Measurements from ENCODE around the gene RBM15. TPM values are rescaled to one million over a fixed set of nuclear protein-coding genes. Genes with fewer than 3 reads are reported as not detected.

Gene RBM15
- total RNA-seq, 1 donor from 2014 or later = 36.0 TPM

DNA sequence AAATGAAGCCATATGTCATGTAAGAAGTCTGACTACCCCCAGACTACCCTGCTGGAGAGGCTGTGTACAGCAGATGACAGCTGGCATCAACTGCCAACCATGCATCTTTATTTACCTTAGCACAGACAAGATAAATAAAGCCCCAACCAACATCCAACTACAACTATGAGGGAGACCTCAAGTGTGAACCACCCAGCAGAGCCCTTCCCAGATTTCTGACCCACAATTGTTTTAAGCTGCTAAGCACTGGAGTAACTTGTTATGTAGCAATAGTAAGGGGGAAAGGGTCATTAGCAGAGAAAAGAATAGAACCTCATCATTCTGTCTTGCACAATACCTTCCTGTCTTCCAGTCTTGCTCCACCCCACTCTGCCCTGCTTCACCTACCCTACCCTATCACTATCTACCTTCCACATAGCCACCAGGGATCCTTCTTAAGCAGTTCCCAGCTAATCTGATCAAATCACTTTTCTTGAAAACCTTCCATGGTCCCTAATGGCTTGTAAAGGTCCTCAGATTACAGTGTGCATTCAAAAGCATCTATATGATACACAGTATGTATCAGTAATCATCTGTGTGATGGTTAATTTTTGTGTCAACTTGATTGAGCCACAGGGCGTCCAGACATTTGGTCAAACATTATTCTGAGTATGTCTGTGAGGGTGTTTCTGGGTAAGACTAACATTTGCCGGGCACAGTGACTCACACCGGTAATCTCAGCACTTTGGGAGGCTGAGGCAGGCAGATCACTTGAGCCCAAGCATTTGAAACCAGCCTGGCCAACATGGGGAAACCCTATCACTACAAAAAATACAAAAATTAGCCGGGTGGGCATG, 19.6 kb upstream of the RBM15 start:
- DNase-seq (ENCODE audit: low read depth) = peak; percentile 37

DNA sequence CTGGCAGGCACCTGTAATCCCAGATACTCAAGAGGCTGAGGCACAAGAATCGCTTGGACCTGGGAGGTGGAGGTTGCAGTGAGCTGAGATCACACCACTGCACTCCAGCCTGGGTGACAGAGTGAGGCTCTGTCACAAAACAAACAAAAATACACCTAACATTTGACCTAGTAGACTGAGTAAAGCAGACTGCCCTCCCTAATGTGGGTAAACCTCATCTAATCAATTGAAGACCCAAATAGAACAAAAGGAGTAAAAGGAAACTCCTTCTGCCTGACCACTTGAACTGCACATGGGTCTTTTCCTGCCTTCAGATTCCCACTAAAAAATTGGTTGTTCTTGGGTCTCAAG, 19.0 kb upstream of the RBM15 start:
- DNase-seq (ENCODE audit: low read depth) = no peak

DNA sequence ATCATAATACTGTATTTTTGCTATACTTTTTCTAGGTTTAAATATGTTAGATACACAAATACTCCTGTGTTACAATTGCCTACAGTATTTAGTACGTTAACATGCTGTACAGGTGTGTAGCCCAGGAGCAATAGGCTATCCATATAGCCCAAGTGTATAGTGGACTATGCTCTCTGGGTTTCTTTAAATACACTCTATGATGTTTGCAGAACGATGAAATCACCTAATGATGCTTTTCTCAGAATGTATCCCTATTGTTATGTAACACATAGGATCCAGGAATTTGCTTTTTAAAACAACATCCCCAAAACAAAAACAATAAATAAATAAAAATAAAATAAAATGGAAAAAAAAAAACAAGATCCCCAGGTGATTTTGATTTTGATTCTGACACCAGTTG, 18.1 kb upstream of the RBM15 start:
- DNase-seq (ENCODE audit: low read depth) = no peak

GRCh38 chr1:110321846-110322245, 17.3 kb upstream of the RBM15 start:
- DNase-seq (ENCODE audit: low read depth) = no peak

- DNase-seq (ENCODE audit: low read depth) = no peak
Observed at GRCh38 chr1:110324667-110325066, 14.5 kb upstream of the RBM15 start.

DNA sequence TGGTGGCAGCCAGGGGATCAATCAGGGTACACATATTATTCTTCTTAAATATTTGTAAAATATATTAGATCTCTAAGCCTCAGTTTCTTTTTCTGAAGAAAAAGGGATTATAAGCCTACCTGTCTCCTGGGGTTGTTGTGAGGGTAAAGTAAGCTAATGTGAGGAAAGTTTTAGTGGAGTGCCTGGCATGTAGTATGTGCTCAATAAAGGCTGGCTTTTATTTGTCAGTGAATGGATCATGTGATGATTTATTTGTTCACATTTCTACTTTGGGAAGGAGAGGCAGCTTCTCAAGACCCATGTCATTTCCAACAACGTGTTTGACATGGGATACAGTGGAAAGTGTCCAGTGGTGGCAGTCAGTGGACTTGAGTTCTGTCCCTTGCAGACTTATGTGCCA, 12.4 kb upstream of the RBM15 start:
- no peak for DNase-seq (ENCODE audit: low read depth)

DNA sequence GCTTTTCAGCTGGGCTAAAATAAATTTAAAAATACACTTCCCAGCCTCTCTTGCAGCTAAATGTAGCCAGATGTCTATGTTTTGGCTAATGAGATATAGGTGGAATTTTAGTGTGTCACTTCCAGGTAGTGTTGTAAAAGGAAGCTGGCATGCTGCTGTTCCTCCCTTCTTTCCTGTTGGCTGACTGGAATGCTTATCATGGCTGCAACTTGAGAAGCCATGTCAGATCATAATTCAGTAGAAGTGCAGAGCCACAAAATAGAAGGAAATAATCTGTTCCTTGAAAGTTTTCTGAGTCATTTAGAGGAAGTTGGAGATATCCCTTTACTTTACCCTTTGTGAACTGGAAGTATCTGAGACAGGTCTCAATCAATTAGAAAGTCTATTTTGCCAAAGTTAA, 10.9 kb upstream of the RBM15 start:
- peak; percentile 23 for DNase-seq (ENCODE audit: low read depth)

DNA sequence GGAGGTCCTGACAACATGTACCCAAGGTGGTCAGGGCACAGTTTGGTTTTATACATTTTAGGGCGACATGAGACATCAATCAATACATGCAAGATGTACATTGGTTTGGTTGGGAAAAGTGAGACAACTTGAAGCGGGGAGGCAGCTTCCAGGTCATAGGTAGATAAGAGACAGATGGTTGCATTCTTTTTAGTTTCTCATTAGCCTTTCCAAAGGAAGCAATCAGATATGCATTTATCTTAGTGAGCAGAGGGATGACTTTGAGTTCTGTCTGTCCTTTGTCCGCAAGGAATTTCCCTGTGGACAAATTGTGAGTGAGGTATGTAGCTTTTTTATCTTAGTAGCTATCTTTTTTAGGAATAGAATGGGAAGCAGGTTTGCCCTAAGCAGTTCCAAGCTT, 10.5 kb upstream of the RBM15 start:
- DNase-seq (ENCODE audit: low read depth) = no peak

DNA sequence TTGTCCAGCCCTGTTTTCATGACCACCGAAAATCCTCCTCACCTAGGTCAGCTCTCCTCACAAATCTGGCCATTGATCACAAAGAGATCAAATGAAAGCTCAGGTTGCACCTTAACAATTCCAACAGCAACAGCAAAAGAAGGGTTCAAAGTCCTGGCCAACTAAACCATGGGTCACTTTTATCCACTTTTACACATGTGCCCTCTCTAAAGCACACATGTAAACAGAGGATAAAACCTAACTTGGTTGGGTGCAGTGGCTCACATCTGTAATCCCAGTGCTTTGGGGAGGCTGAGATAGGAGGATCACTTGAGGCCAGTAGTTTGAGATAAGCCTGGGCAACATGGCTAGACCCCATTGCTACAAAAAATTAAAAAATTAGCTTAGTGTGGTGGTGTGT, 3.9 kb upstream of the RBM15 start:
- DNase-seq (ENCODE audit: low read depth) = no peak

DNA sequence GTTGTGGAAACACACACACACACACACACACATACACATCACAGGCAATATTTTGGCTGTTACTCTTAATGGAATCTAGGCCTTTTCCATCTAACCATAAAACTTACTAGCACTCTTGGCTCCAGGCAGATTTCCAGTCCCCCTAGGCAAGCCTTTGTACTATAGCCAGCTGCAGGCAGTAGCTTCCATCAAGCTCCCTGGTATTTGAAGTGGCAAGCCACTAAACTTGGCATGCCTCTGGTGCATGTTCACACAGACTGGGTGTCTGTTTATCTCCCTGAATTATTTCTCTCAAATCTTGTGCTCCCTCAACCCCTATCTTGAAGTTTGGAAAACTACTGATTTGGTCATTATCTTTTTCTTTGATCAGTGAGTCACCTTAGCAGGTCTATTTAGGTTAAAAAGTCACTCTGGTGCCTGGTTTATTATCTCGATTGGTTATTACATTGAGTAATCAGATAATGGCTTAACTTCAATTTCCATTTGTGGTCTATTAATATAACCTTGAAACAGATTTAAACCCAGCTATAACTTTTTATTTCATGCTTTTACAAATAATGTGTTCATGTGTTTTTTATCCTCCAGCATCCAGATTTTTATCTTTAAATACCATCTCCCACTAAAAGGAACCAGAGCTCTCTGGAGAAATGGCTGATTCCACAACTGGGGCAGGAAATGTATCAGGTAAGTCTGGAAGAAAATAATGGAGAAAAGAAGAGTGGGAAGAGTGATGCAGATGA, 2.7 kb upstream of the RBM15 start:
- DNase-seq (ENCODE audit: low read depth) = no peak

GRCh38 chr1:110337704-110338308, 1.4 kb upstream of the RBM15 start:
- DNase-seq (ENCODE audit: low read depth) = no peak

DNA sequence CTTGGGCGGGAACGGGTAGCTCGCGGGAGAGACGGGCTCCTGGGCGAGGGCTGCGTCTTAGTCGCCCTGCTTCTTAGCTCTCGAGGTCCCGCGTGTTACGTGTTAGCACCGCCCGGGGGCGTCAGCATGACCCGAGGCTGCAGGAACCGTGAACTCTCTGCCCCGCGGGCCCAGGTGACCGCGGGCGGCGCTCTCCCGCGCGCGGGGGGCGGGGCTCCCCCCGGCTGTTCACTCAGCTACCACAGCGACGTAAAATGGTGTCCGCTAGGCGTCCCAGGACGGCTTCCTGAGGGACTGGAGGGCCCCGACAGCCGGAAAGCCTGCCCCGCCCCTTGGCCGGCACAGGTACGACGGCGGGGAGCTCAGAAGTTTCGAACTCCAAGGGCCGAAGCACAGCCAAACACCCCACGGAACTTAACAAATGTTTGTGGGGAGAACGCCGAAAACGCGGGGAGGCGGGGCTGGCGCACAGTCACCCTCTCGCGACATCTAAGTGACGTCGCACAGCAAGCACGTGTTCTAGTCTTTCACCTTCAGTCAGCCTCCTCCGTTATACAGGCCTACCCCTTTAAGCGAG, 780 bp upstream of the RBM15 start:
- DNase-seq (ENCODE audit: low read depth) = no peak

GRCh38 chr1:110339407-110340206, 430 bp downstream of the RBM15 start:
- peak; percentile 56 for DNase-seq (ENCODE audit: low read depth)

DNA sequence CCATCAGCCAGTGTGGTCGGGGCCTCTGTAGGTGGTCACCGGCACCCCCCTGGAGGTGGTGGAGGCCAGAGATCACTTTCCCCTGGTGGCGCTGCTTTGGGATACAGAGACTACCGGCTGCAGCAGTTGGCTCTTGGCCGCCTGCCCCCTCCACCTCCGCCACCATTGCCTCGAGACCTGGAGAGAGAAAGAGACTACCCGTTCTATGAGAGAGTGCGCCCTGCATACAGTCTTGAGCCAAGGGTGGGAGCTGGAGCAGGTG, 961 bp downstream of the RBM15 start:
- no peak for DNase-seq (ENCODE audit: low read depth)

- DNase-seq (ENCODE audit: low read depth) = no peak
Observed at GRCh38 chr1:110341146-110341871, 2.1 kb downstream of the RBM15 start.

- no peak for DNase-seq (ENCODE audit: low read depth)
Observed at GRCh38 chr1:110341872-110342331, 2.7 kb downstream of the RBM15 start.

- DNase-seq (ENCODE audit: low read depth) = no peak
Observed at GRCh38 chr1:110343249-110343648, 4.1 kb downstream of the RBM15 start.

GRCh38 chr1:110344152-110344551, 5.0 kb downstream of the RBM15 start:
- no peak for DNase-seq (ENCODE audit: low read depth)

- DNase-seq (ENCODE audit: low read depth) = no peak
Observed at GRCh38 chr1:110345480-110345879, 6.3 kb downstream of the RBM15 start.

DNA sequence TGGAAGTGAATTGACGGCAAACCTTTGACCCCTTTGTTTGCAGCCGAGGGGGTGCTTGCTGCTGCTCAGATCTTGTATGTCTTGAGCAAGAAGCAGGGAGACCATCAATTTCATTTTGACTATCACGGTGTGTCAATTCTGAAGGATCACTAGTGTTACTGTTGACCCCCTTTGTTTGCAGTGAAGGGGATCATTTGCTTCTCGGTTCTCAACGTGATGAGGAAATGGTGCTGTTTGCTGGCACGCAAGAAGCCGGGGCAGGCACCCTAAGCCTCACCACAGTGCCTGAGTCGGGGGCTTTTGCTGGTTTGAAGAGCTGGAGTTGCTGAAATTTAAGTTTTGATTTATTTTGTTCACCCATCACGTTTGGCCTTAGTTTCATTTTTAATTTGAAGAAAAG, 7.5 kb downstream of the RBM15 start:
- DNase-seq (ENCODE audit: low read depth) = no peak

- DNase-seq (ENCODE audit: low read depth) = peak; percentile 28
Observed at GRCh38 chr1:110347182-110347893, 8.2 kb downstream of the RBM15 start.

Data from renal cortical epithelial cell (primary cell).